GM18873 (cell line): ENCODE data around the gene GDI1.
A peak's percentile ranks its signal among the peaks of the same experiment; 100 is the strongest.

Source experiments
- ATAC-seq: cut with Tn5 transposase; IDR thresholded peaks from one replicate; pipeline ENCODE4 v1.9.1; 2021; ENCODE audit warnings: mild to moderate bottlenecking, moderate library complexity, moderate number of reproducible peaks; ENCODE audit not compliant: unreplicated experiment, low FRiP score

Gene GDI1

GRCh38 chrX:154477891-154478477 is 41.0 kb downstream of the GDI1 start:
- ATAC-seq, result no peak

GRCh38 chrX:154478728-154479622 is 42.0 kb downstream of the GDI1 start, which contains the start of gene LAGE3:
LAGE3 (minus strand) TSS chrX:154479281; CDS start chrX:154478915, 366 bp downstream.
- ATAC-seq, result peak; percentile 75

- ATAC-seq, result no peak
Measured at GRCh38 chrX:154481195-154481594, 44.2 kb downstream of the GDI1 start.

GRCh38 chrX:154481911-154482601 is 45.1 kb downstream of the GDI1 start:
- ATAC-seq, result no peak

GRCh38 chrX:154482786-154483185 is 45.8 kb downstream of the GDI1 start:
- no peak for ATAC-seq

GRCh38 chrX:154483325-154483724 is 46.4 kb downstream of the GDI1 start:
- ATAC-seq, result no peak

GRCh38 chrX:154484255-154485149 is 47.5 kb downstream of the GDI1 start:
- no peak for ATAC-seq

GRCh38 chrX:154485150-154486051 is 48.4 kb downstream of the GDI1 start:
- no peak for ATAC-seq

- no peak for ATAC-seq
Measured at GRCh38 chrX:154486052-154486395, 49.1 kb downstream of the GDI1 start.

GRCh38 chrX:154486396-154487207 is 49.6 kb downstream of the GDI1 start, which contains the start of gene UBL4A:
UBL4A (minus strand) TSS chrX:154486615; CDS start chrX:154486584, 31 bp downstream.
- no peak for ATAC-seq

- ATAC-seq, result no peak
Measured at GRCh38 chrX:154487518-154488290, 50.8 kb downstream of the GDI1 start.

- ATAC-seq, result no peak
Measured at GRCh38 chrX:154488336-154489075, 51.6 kb downstream of the GDI1 start.

GRCh38 chrX:154489182-154489581 is 52.2 kb downstream of the GDI1 start:
- ATAC-seq, result no peak

- peak; percentile 1 for ATAC-seq
Measured at GRCh38 chrX:154490021-154490413, 53.1 kb downstream of the GDI1 start.

GRCh38 chrX:154490414-154491083 is 53.6 kb downstream of the GDI1 start, which contains the start of gene SLC10A3:
SLC10A3 (minus strand) TSS chrX:154490629; CDS start chrX:154488940, 1,689 bp downstream.
- ATAC-seq, result peak; percentile 52
